Natural killer cell (primary cell): ENCODE measurements around the gene PRKAB2. TPM values are rescaled to one million over a fixed set of nuclear protein-coding genes. Genes with fewer than 3 reads are reported as not detected.
A peak's percentile ranks its signal among the peaks of the same experiment; 100 is the strongest.

Experiments used
- ATAC-seq, 3 donors: fragments of 150-1000 bp in 2 of 3; fragments of 200-7000 bp in 1 of 3; cut with Tn5 transposase; 1 replicate in 1 of 3; 2 replicates in 2 of 3; pipeline ENCODE4 v1.10.0; 2021; ENCODE audit warnings: mild to moderate bottlenecking in 2 of 3, moderate library complexity in 2 of 3
- DNase-seq, 2 donors: peaks; one replicate each; pipeline versions ENCODE4 v3.0.0 to v3.0.0-alpha.2; 2013 to 2021; ENCODE audit warnings: mixed read lengths in 1 of 2
- H3K27ac ChIP-seq: one replicate; pipeline ENCODE4 v1.5.1; 2013; ENCODE audit warnings: mild to moderate bottlenecking, low read length
- H3K27me3 ChIP-seq: one replicate; pipeline ENCODE4 v1.6.1; 2013; ENCODE audit warnings: low read length; ENCODE audit not compliant: control insufficient read depth, insufficient read depth
- H3K36me3 ChIP-seq: one replicate; pipeline ENCODE4 v1.6.1; 2013; ENCODE audit warnings: low read length; ENCODE audit not compliant: control insufficient read depth, insufficient read depth
- H3K4me1 ChIP-seq: one replicate; pipeline ENCODE4 v1.6.1; 2013; ENCODE audit warnings: low read length; ENCODE audit not compliant: control insufficient read depth, insufficient read depth
- H3K4me3 ChIP-seq: one replicate; pipeline ENCODE4 v1.5.1; 2013; ENCODE audit warnings: low read length
- H3K9me3 ChIP-seq: one replicate; pipeline ENCODE4 v1.6.1; 2013; ENCODE audit warnings: low read length; ENCODE audit not compliant: control insufficient read depth, insufficient read depth
- H3K27ac Mint-ChIP-seq, 2 donors: one replicate each; pipeline ENCODE4 v1.8.0; 2022; ENCODE audit warnings: mild to moderate bottlenecking in 2 of 2, mixed read lengths in 2 of 2, moderate library complexity in 1 of 2
- H3K27me3 Mint-ChIP-seq, 2 donors: one replicate each; pipeline ENCODE4 v1.8.0; 2022; ENCODE audit warnings: low read depth in 2 of 2, mixed read lengths in 2 of 2
- H3K36me3 Mint-ChIP-seq: one replicate; pipeline ENCODE4 v1.8.0; 2022; ENCODE audit warnings: mixed read lengths
- H3K4me1 Mint-ChIP-seq, 2 donors: one replicate each; pipeline ENCODE4 v1.8.0; 2022; ENCODE audit warnings: mixed read lengths in 2 of 2
- H3K4me3 Mint-ChIP-seq: one replicate; pipeline ENCODE4 v1.8.0; 2022; ENCODE audit warnings: mild to moderate bottlenecking, moderate library complexity, mixed read lengths
- H3K9me3 Mint-ChIP-seq, 2 donors: one replicate each; pipeline ENCODE4 v1.8.0; 2022; ENCODE audit warnings: mixed read lengths in 2 of 2
- CTCF ChIP-seq: fragments of 200-600 bp; IDR thresholded peaks from one replicate; pipeline ENCODE4 v1.8.0; 2022; ENCODE audit warnings: antibody characterized with exemption
- WGBS: methylation state at CpG from one replicate; pipeline ENCODE4 v1.1.7; 2013; ENCODE audit warnings: missing lambda C conversion rate; ENCODE audit not compliant: insufficient coverage; 5-methylcytosine and 5-hydroxymethylcytosine counted together
- intact Hi-C: fragments of 100-400 bp; cut with micrococcal nuclease; formaldehyde crosslinking; loops from one replicate; pipeline ENCODE4 v1.14.2; 2022
- total RNA-seq, 4 donors: library from RNA; stranded (reverse); fragments of 120-200 nt in 1 of 4; gene quantifications; one replicate each; pipeline versions ENCODE4 v1.2.3 to v1.2.4, GENCODE V29; 2013 to 2022

PRKAB2 gene
- total RNA-seq, 3 donors from 2014 or later (not counting 1 experiment from before 2014, with no cell fraction given) = 15.1 to 19.1 (median 16.0) TPM

GRCh38 chr1:147189514-147189913 is 17.2 kb upstream of the PRKAB2 start:
- Histone ChIP-seq H3K27ac (no peak overlapping the region), H3K9me3 (no peaks in the 10 kb centered on the region), H3K4me3 (no peak overlapping the region), H3K36me3 (no peaks in the 10 kb centered on the region), H3K27me3 (no peaks in the 10 kb centered on the region), H3K4me1 (no peaks in the 10 kb centered on the region)
- no peaks in the 10 kb centered on the region for H3K4me1 Mint-ChIP-seq
- 98% methylated on average over 2 of the region's 2 CpGs for WGBS
- no peaks in the 10 kb centered on the region for H3K9me3 Mint-ChIP-seq
- no peak for TF ChIP-seq CTCF
- H3K27me3 Mint-ChIP-seq = no peaks in the 10 kb centered on the region
- no peak for ATAC-seq
- no peaks in the 10 kb centered on the region for H3K36me3 Mint-ChIP-seq
- H3K27ac Mint-ChIP-seq = no peak overlapping the region
- no peak for DNase-seq
- intact Hi-C loops = no loop called here
- no peak overlapping the region for H3K4me3 Mint-ChIP-seq

- Mint-ChIP-seq H3K36me3 (no peaks in the 10 kb centered on the region), H3K4me1 (no peaks in the 10 kb centered on the region), H3K27ac (no peak overlapping the region), H3K27me3 (no peaks in the 10 kb centered on the region), H3K9me3 (no peaks in the 10 kb centered on the region), H3K4me3 (no peak overlapping the region)
- WGBS = no CpG with 5 or more reads among the region's 2 CpGs
- H3K27ac ChIP-seq = no peak overlapping the region
- intact Hi-C loops = no loop called here
- no peak for ATAC-seq
- H3K4me1 ChIP-seq = no peaks in the 10 kb centered on the region
- H3K4me3 ChIP-seq = no peak overlapping the region
- no peaks in the 10 kb centered on the region for H3K27me3 ChIP-seq
- H3K9me3 ChIP-seq = no peaks in the 10 kb centered on the region
- no peak for TF ChIP-seq CTCF
- DNase-seq = no peak
- H3K36me3 ChIP-seq = no peaks in the 10 kb centered on the region
Observed at GRCh38 chr1:147185432-147185831, 13.2 kb upstream of the PRKAB2 start.

- Mint-ChIP-seq H3K9me3 (no peaks in the 10 kb centered on the region), H3K36me3 (peaks cover 12% of the 10 kb centered on the region), H3K27me3 (no peaks in the 10 kb centered on the region), H3K4me1 (peaks cover 14 to 30% of the 10 kb centered on the region in 2 donors), H3K4me3 (no peak overlapping the region), H3K27ac (no peak overlapping the region)
- Histone ChIP-seq H3K36me3 (no peaks in the 10 kb centered on the region), H3K4me1 (peaks cover 7% of the 10 kb centered on the region), H3K9me3 (no peaks in the 10 kb centered on the region), H3K4me3 (no peak overlapping the region), H3K27me3 (no peaks in the 10 kb centered on the region), H3K27ac (no peak overlapping the region)
- no peak for TF ChIP-seq CTCF
- WGBS = 68% methylated on average over 35 of the region's 36 CpGs
- ATAC-seq (peak in 1 of 3 donors; percentile 42), DNase-seq (peak in 1 of 2 donors; percentile 7)
- intact Hi-C loops = no loop called here
Observed at GRCh38 chr1:147177611-147178380, 5.5 kb upstream of the PRKAB2 start.
